K562 (cell line): ENCODE measurements around the gene GON4L. TPM values are rescaled to one million over a fixed set of nuclear protein-coding genes. Genes with fewer than 3 reads are reported as not detected.
A peak's percentile ranks its signal among the peaks of the same experiment; 100 is the strongest.

Experiments
- BACH1 ChIP-seq: fragments of 200-800 bp; sonication (Bioruptor generic); IDR thresholded peaks from 2 replicates; pipeline ENCODE4 v1.6.1; 2016; ENCODE audit warnings: missing genetic modification characterization, missing compliant biosample characterization
- BRCA1 ChIP-seq, 2 experiments: fragments of 450-650 bp in 1 of 2; sonication (generic) in 1 of 2; formaldehyde crosslinking in 1 of 2; IDR thresholded peaks; 2 replicates each; pipeline versions ENCODE4 v1.5.0 to v1.6.1; 2017 to 2020; ENCODE audit warnings: mild to moderate bottlenecking in 1 of 2, missing genetic modification reagents in 1 of 2
- CBFA2T2 ChIP-seq: fragments of 450-650 bp; conservative IDR thresholded peaks from 2 replicates; pipeline ENCODE4 v1.6.1; 2017; ENCODE audit warnings: mild to moderate bottlenecking
- CBX2 ChIP-seq: fragments of 200-600 bp; sonication (generic); IDR thresholded peaks from one replicate; pipeline ENCODE4 v1.6.1; 2012; ENCODE audit warnings: mild to moderate bottlenecking, low read length, inconsistent platforms; ENCODE audit not compliant: insufficient read depth, poor library complexity, severe bottlenecking
- CREBBP ChIP-seq: IDR thresholded peaks from one replicate; pipeline ENCODE4 v1.6.1; 2012; ENCODE audit warnings: low read depth, mild to moderate bottlenecking, control low read depth, inconsistent platforms, low read length
- EGR1 ChIP-seq: fragments of 450-650 bp; conservative IDR thresholded peaks from 2 replicates; pipeline ENCODE4 v1.6.1; 2017; ENCODE audit warnings: mild to moderate bottlenecking
- GABPA ChIP-seq: fragments of 200-800 bp; sonication (Bioruptor generic); conservative IDR thresholded peaks from 2 replicates; pipeline ENCODE4 v1.6.1; 2016; ENCODE audit warnings: low read depth, missing genetic modification characterization, missing compliant biosample characterization
- ILF3 ChIP-seq: fragments of 450-650 bp; IDR thresholded peaks from 2 replicates; pipeline ENCODE4 v1.6.1; 2018; ENCODE audit warnings: antibody characterized with exemption, mild to moderate bottlenecking, moderate library complexity, borderline replicate concordance
- NBN ChIP-seq: fragments of 450-650 bp; IDR thresholded peaks from 2 replicates; pipeline ENCODE4 v1.6.1; 2016; ENCODE audit warnings: low read depth, mild to moderate bottlenecking
- NCOA4 ChIP-seq: fragments of 450-650 bp; IDR thresholded peaks from 2 replicates; pipeline ENCODE4 v1.6.1; 2018; ENCODE audit warnings: mild to moderate bottlenecking; ENCODE audit not compliant: partially characterized antibody
- PHF20 ChIP-seq: fragments of 450-650 bp; IDR thresholded peaks from 2 replicates; pipeline ENCODE4 v1.6.1; 2018; ENCODE audit not compliant: partially characterized antibody
- PPARD ChIP-seq: fragments of 250-450 bp; sonication (Bioruptor Pico); IDR thresholded peaks from 2 replicates; pipeline ENCODE4 v1.8.0; 2022; ENCODE audit warnings: inconsistent platforms, mild to moderate bottlenecking, moderate library complexity
- PTRF ChIP-seq: fragments of 450-650 bp; IDR thresholded peaks from 2 replicates; pipeline ENCODE4 v1.6.1; 2016; ENCODE audit warnings: mild to moderate bottlenecking, missing genetic modification characterization, missing compliant biosample characterization
- SIN3B ChIP-seq: fragments of 450-650 bp; IDR thresholded peaks from 2 replicates; pipeline ENCODE4 v1.6.1; 2017; ENCODE audit warnings: low read depth, mild to moderate bottlenecking, moderate library complexity
- SMARCB1 ChIP-seq: IDR thresholded peaks from 2 replicates; pipeline ENCODE4 v1.6.1; 2011; ENCODE audit warnings: improper control_type of control experiment, low read depth; ENCODE audit not compliant: insufficient read length
- TAF9B ChIP-seq: fragments of 450-650 bp; IDR thresholded peaks from 2 replicates; pipeline ENCODE4 v1.6.1; 2018; ENCODE audit warnings: mild to moderate bottlenecking; ENCODE audit not compliant: partially characterized antibody
- TCF15 ChIP-seq: fragments of 250-450 bp; sonication (Bioruptor Pico); IDR thresholded peaks from 2 replicates; pipeline ENCODE4 v1.8.0; 2022; ENCODE audit warnings: moderate library complexity, mild to moderate bottlenecking, inconsistent platforms
- TEAD2 ChIP-seq: fragments of 450-650 bp; IDR thresholded peaks from 2 replicates; pipeline ENCODE4 v1.6.1; 2016; ENCODE audit warnings: missing genetic modification characterization, control low read depth, missing compliant biosample characterization
- TSHZ1 ChIP-seq: fragments of 250-450 bp; sonication (Bioruptor Pico); IDR thresholded peaks from 2 replicates; pipeline ENCODE4 v1.4.0; 2020; ENCODE audit warnings: mild to moderate bottlenecking, moderate library complexity
- YBX1 ChIP-seq: fragments of 450-650 bp; IDR thresholded peaks from 2 replicates; pipeline ENCODE4 v1.7.1; 2016; ENCODE audit warnings: mild to moderate bottlenecking
- ZNF436 ChIP-seq: fragments of 250-450, 450-650 bp; sonication (Bioruptor Pico); formaldehyde crosslinking; IDR thresholded peaks from 2 replicates; pipeline ENCODE4 v1.7.0; 2020; ENCODE audit warnings: mild to moderate bottlenecking
- ZNF445 ChIP-seq: fragments of 250-450 bp; sonication (Bioruptor Pico); IDR thresholded peaks from 2 replicates; pipeline ENCODE4 v1.4.0; 2020; ENCODE audit warnings: low read depth, mild to moderate bottlenecking, moderate library complexity
- ZNF778 ChIP-seq: fragments of 450-650 bp; formaldehyde crosslinking; IDR thresholded peaks from 2 replicates; pipeline ENCODE4 v1.4.0; 2020; ENCODE audit warnings: mild to moderate bottlenecking, moderate library complexity
- ZNF785 ChIP-seq: fragments of 250-450 bp; sonication (Bioruptor Pico); IDR thresholded peaks from 2 replicates; pipeline ENCODE4 v1.4.0; 2020; ENCODE audit warnings: mild to moderate bottlenecking
- polyA plus RNA-seq, 8 experiments: library from polyadenylated mRNA; depleted of rRNA in 4 of 8; stranded (reverse) in 5 of 8; unstranded in 3 of 8; fragments of >200 nt; fragmentation: Nextera tagmentation in 2 of 8; fragmentation: Illumina TruSeq in 1 of 8; extraction: Ambion mirVana in 2 of 8; extraction: Trizol in 1 of 8; gene quantifications; 2 replicates each; pipeline versions ENCODE4 v1.2.1 to v1.2.3, GENCODE V29; 2011 to 2014; ENCODE audit warnings: inconsistent platforms in 1 of 8, missing spikeins in 1 of 8
- total RNA-seq, 7 experiments: library from RNA; depleted of rRNA in 6 of 7; stranded (reverse); fragments of >200 nt in 6 of 7; fragmentation: Illumina TruSeq in 2 of 7; extraction: Trizol in 2 of 7; gene quantifications; 2 replicates each; pipeline versions ENCODE4 v1.2.1 to v1.2.3, GENCODE V29; 2011 to 2021; ENCODE audit warnings: low replicate concordance in 1 of 7
- TF ChIP-seq, protein P1 (sequence below): IDR thresholded peaks from 2 replicates; pipeline ENCODE4 v1.6.1; 2011; ENCODE audit warnings: borderline replicate concordance, low read depth, mild to moderate bottlenecking, moderate library complexity, low read length; ENCODE audit not compliant: insufficient read depth, poor library complexity, severe bottlenecking

The GON4L gene
- total and polyA plus RNA-seq, 9 of the 15 experiments (the other 6 are each of a cell fraction or from before 2014, with no cell fraction given) = 20.2 to 47.4 (median 33.6) TPM

- TF ChIP-seq CBFA2T2 = no peak
- TF ChIP-seq PHF20 = no peak
- TF ChIP-seq YBX1 = no peak
- no peak for TF ChIP-seq PTRF (tag)
- TF ChIP-seq NBN = peak; percentile 17; the same call in 1 of the 2 replicates
- no peak for TF ChIP-seq TEAD2 (tag)
- no peak for TF ChIP-seq SMARCB1
- no peak for TF ChIP-seq ZNF778
- no peak for TF ChIP-seq ZNF785 (CRISPR knock-in tag)
- TF ChIP-seq TSHZ1 (CRISPR knock-in tag) = no peak
- no peak for TF ChIP-seq NCOA4
- no peak for TF ChIP-seq CREBBP
- TF ChIP-seq ZNF436 (CRISPR knock-in tag) = no peak
- TF ChIP-seq CBX2 = no peak
- TF ChIP-seq, protein P1, sequence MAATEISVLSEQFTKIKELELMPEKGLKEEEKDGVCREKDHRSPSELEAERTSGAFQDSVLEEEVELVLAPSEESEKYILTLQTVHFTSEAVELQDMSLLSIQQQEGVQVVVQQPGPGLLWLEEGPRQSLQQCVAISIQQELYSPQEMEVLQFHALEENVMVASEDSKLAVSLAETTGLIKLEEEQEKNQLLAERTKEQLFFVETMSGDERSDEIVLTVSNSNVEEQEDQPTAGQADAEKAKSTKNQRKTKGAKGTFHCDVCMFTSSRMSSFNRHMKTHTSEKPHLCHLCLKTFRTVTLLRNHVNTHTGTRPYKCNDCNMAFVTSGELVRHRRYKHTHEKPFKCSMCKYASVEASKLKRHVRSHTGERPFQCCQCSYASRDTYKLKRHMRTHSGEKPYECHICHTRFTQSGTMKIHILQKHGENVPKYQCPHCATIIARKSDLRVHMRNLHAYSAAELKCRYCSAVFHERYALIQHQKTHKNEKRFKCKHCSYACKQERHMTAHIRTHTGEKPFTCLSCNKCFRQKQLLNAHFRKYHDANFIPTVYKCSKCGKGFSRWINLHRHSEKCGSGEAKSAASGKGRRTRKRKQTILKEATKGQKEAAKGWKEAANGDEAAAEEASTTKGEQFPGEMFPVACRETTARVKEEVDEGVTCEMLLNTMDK = no peak
- TF ChIP-seq BACH1 (tag) = peak; percentile 43; the same call in 1 of the 2 replicates
- no peak for TF ChIP-seq EGR1
- no peak for TF ChIP-seq SIN3B
- TF ChIP-seq TCF15 (CRISPR knock-in tag) = no peak
- no peak for TF ChIP-seq ILF3
- TF ChIP-seq TAF9B = no peak
- TF ChIP-seq ZNF445 (CRISPR knock-in tag) = no peak
- TF ChIP-seq BRCA1 (IDR thresholded peaks at IDR 0.05) = no peak
- no peak for TF ChIP-seq BRCA1 (CRISPR knock-in tag; IDR thresholded peaks at IDR 0.05)
- TF ChIP-seq GABPA (tag) = no peak
- no peak for TF ChIP-seq PPARD (CRISPR knock-in tag)
These were observed 22.6 kb downstream of the GON4L start (continued) for GRCh38 chr1:155834296-155834926.
